NB4 (cell line): ENCODE measurements around the gene MOCOS.

Experiments used
- DNase-seq: peaks from one replicate; pipeline ENCODE4 v3.0.0; 2010; ENCODE audit warnings: low read depth
- H3K4me3 ChIP-seq: one replicate; pipeline ENCODE4 v1.5.1; 2011; ENCODE audit warnings: mild to moderate bottlenecking, low read depth, low read length, moderate library complexity
- CTCF ChIP-seq: IDR thresholded peaks from one replicate; pipeline ENCODE4 v1.5.1; 2012; ENCODE audit warnings: low read depth, low read length
- MAX ChIP-seq: IDR thresholded peaks from 2 replicates; pipeline ENCODE4 v1.6.1; 2011; ENCODE audit warnings: low read depth, low read length
- MYC ChIP-seq: IDR thresholded peaks from 2 replicates; pipeline ENCODE4 v1.6.1; 2011; ENCODE audit warnings: low read depth, low read length
- POLR2A ChIP-seq: IDR thresholded peaks from 2 replicates; pipeline ENCODE4 v1.6.1; 2011; ENCODE audit warnings: mild to moderate bottlenecking; ENCODE audit not compliant: insufficient read length; ENCODE audit errors: extremely low read depth

Gene MOCOS

GRCh38 chr18:36304723-36305122 lies 117.4 kb downstream of the MOCOS start:
- H3K4me3 ChIP-seq = no peak overlapping the region
- TF ChIP-seq MYC (no peak), CTCF (no peak), MAX (no peak), POLR2A (no peak)
- DNase-seq = no peak

GRCh38 chr18:36305375-36305774 lies 118.1 kb downstream of the MOCOS start:
- TF ChIP-seq MYC = no peak
- no peak for DNase-seq
- no peak overlapping the region for H3K4me3 ChIP-seq

- no peak overlapping the region for H3K4me3 ChIP-seq
- no peak for DNase-seq
- no peak for TF ChIP-seq MAX
- TF ChIP-seq POLR2A = no peak
- no peak for TF ChIP-seq CTCF
- TF ChIP-seq MYC = no peak
Measured at GRCh38 chr18:36307513-36307912, 120.2 kb downstream of the MOCOS start.

- H3K4me3 ChIP-seq = no peak overlapping the region
- DNase-seq = no peak
- TF ChIP-seq POLR2A = no peak
- TF ChIP-seq CTCF = no peak
- no peak for TF ChIP-seq MYC
- no peak for TF ChIP-seq MAX
Measured at GRCh38 chr18:36308711-36309435, 121.6 kb downstream of the MOCOS start.

- no peak for TF ChIP-seq POLR2A
- no peak overlapping the region for H3K4me3 ChIP-seq
- no peak for DNase-seq
Measured at GRCh38 chr18:36309436-36310391, 122.4 kb downstream of the MOCOS start.

- DNase-seq = no peak
- H3K4me3 ChIP-seq = no peak overlapping the region
- TF ChIP-seq MYC (no peak), MAX (no peak), CTCF (no peak), POLR2A (no peak)
Measured at GRCh38 chr18:36311026-36311570, 123.8 kb downstream of the MOCOS start.
